ENCODE data around the gene RDH5. TPM values are rescaled to one million over a fixed set of nuclear protein-coding genes. Genes with fewer than 3 reads are reported as not detected.

The RDH5 gene
- total and polyA plus RNA-seq, 2 donors from 2014 or later, result 11.1 to 30.2 TPM

GRCh38 chr12:55698241-55698955 is 21.8 kb upstream of the RDH5 start:
- no peaks in the 10 kb centered on the region for H3K9me3 ChIP-seq (ENCODE audit: control insufficient read depth in 2 of 3, insufficient read depth in 1 of 3, low read length in 3 of 3)
- DNase-seq (peak in 1 of 5 donors; percentile 23), FAIRE-seq (no peak)
- H3K36me3 ChIP-seq (ENCODE audit: control insufficient read depth in 2 of 3, insufficient read depth in 3 of 3, low read length in 3 of 3), result no peaks in the 10 kb centered on the region
- peaks cover 0 to 7% (median 6%) of the 10 kb centered on the region in 3 donors for H3K4me1 ChIP-seq (ENCODE audit: control insufficient read depth in 2 of 3, insufficient read depth in 2 of 3, low read depth in 1 of 3, low read length in 3 of 3)
- no peak overlapping the region for H3K4me3 ChIP-seq (ENCODE audit: low read length in 3 of 3)
- H3K27ac ChIP-seq (ENCODE audit: low read depth in 2 of 2, low read length in 2 of 2), result no peak overlapping the region
- no peak overlapping the region for H3K9ac ChIP-seq (ENCODE audit: low read length in 3 of 3)
- intact Hi-C loops (cut with DNase I), result no loop called here
- no peak for TF ChIP-seq CTCF (IDR thresholded peaks at IDR 0.05; ENCODE audit: borderline replicate concordance, extremely low read depth, insufficient read depth)
- H3K27me3 ChIP-seq (ENCODE audit: control insufficient read depth, insufficient read depth, low read length), result no peaks in the 10 kb centered on the region

- Histone ChIP-seq H3K9ac (ENCODE audit: low read length in 3 of 3) (no peak overlapping the region), H3K27ac (ENCODE audit: low read depth in 2 of 2, low read length in 2 of 2) (no peak overlapping the region), H3K4me3 (ENCODE audit: low read length in 3 of 3) (no peak overlapping the region), H3K27me3 (ENCODE audit: control insufficient read depth, insufficient read depth, low read length) (no peaks in the 10 kb centered on the region), H3K36me3 (ENCODE audit: control insufficient read depth in 2 of 3, insufficient read depth in 3 of 3, low read length in 3 of 3) (no peaks in the 10 kb centered on the region), H3K9me3 (ENCODE audit: control insufficient read depth in 2 of 3, insufficient read depth in 1 of 3, low read length in 3 of 3) (no peaks in the 10 kb centered on the region), H3K4me1 (ENCODE audit: control insufficient read depth in 2 of 3, insufficient read depth in 2 of 3, low read depth in 1 of 3, low read length in 3 of 3) (peaks cover 0 to 10% (median 8%) of the 10 kb centered on the region in 3 donors)
- DNase-seq (peak in 1 of 5 donors; percentile 19), FAIRE-seq (no peak)
- intact Hi-C loops (cut with DNase I), result no loop called here
- TF ChIP-seq CTCF (IDR thresholded peaks at IDR 0.05; ENCODE audit: borderline replicate concordance, extremely low read depth, insufficient read depth), result no peak
Observed at GRCh38 chr12:55698965-55699364, 21.2 kb upstream of the RDH5 start.

- Histone ChIP-seq H3K4me1 (ENCODE audit: control insufficient read depth in 2 of 3, insufficient read depth in 2 of 3, low read depth in 1 of 3, low read length in 3 of 3) (peaks cover 0 to 10% (median 8%) of the 10 kb centered on the region in 3 donors), H3K4me3 (ENCODE audit: low read length in 3 of 3) (no peak overlapping the region), H3K36me3 (ENCODE audit: control insufficient read depth in 2 of 3, insufficient read depth in 3 of 3, low read length in 3 of 3) (no peaks in the 10 kb centered on the region), H3K9ac (ENCODE audit: low read length in 3 of 3) (no peak overlapping the region), H3K9me3 (ENCODE audit: control insufficient read depth in 2 of 3, insufficient read depth in 1 of 3, low read length in 3 of 3) (no peaks in the 10 kb centered on the region), H3K27ac (ENCODE audit: low read depth in 2 of 2, low read length in 2 of 2) (no peak overlapping the region), H3K27me3 (ENCODE audit: control insufficient read depth, insufficient read depth, low read length) (no peaks in the 10 kb centered on the region)
- no peak for TF ChIP-seq CTCF (IDR thresholded peaks at IDR 0.05; ENCODE audit: borderline replicate concordance, extremely low read depth, insufficient read depth)
- FAIRE-seq (no peak), DNase-seq (peak in 1 of 5 donors; percentile 36)
- intact Hi-C loops (cut with DNase I), result no loop called here
Observed at GRCh38 chr12:55699471-55700055, 20.6 kb upstream of the RDH5 start.

Data from kidney (tissue), 14 donors.